KOPT-K1 (cell line): ENCODE data around the gene SDR42E1.

Experiments used
- H3K27ac ChIP-seq: fragments of 200-600 bp; sonication (generic); 2 replicates; pipeline ENCODE4 v1.5.1; 2016; ENCODE audit warnings: antibody characterized with exemption, mild to moderate bottlenecking, low read depth, low read length; ENCODE audit not compliant: poor library complexity, severe bottlenecking
- H3K36me3 ChIP-seq: fragments of 200-600 bp; sonication (generic); 2 replicates; pipeline ENCODE4 v1.5.1; 2017; ENCODE audit warnings: antibody characterized with exemption, mild to moderate bottlenecking, low read length, moderate library complexity; ENCODE audit not compliant: insufficient read depth
- H3K9me3 ChIP-seq: fragments of 200-600 bp; sonication (generic); 2 replicates; pipeline ENCODE4 v1.5.1; 2017; ENCODE audit warnings: antibody characterized with exemption, low read length, mild to moderate bottlenecking; ENCODE audit not compliant: insufficient read depth, poor library complexity, severe bottlenecking

The SDR42E1 gene

GRCh38 chr16:81951564-81951963, 59.7 kb downstream of the SDR42E1 start:
- Histone ChIP-seq H3K27ac (no peak overlapping the region), H3K36me3 (no peaks in the 10 kb centered on the region), H3K9me3 (peaks cover 5% of the 10 kb centered on the region)

GRCh38 chr16:81946206-81946605, 65.1 kb downstream of the SDR42E1 start:
- H3K36me3 ChIP-seq = no peaks in the 10 kb centered on the region
- no peak overlapping the region for H3K27ac ChIP-seq
- H3K9me3 ChIP-seq = no peaks in the 10 kb centered on the region

- H3K27ac ChIP-seq = no peak overlapping the region
- no peaks in the 10 kb centered on the region for H3K9me3 ChIP-seq
- H3K36me3 ChIP-seq = no peaks in the 10 kb centered on the region
Observed at GRCh38 chr16:81945665-81946064, 65.6 kb downstream of the SDR42E1 start.

GRCh38 chr16:81942007-81942601, 69.2 kb downstream of the SDR42E1 start:
- H3K36me3 ChIP-seq = no peaks in the 10 kb centered on the region

GRCh38 chr16:81940781-81941560, 70.3 kb downstream of the SDR42E1 start:
- no peak overlapping the region for H3K27ac ChIP-seq
- H3K36me3 ChIP-seq = no peaks in the 10 kb centered on the region
- no peaks in the 10 kb centered on the region for H3K9me3 ChIP-seq

More at GRCh38 chr16:81942007-81942601, 69.2 kb downstream of the SDR42E1 start:
- H3K9me3 ChIP-seq = no peaks in the 10 kb centered on the region
- no peak overlapping the region for H3K27ac ChIP-seq

GRCh38 chr16:81939164-81940056, 71.9 kb downstream of the SDR42E1 start:
- Histone ChIP-seq H3K9me3 (no peaks in the 10 kb centered on the region), H3K36me3 (no peaks in the 10 kb centered on the region), H3K27ac (no peak overlapping the region)
